VCaP (cell line): ENCODE measurements around the gene DIP2B.

Source experiments
- H3K27ac ChIP-seq: fragments of 450-650 bp; 2 replicates; pipeline ENCODE4 v1.5.1; 2017
- TF ChIP-seq, protein P1 (sequence below): fragments of 450-650 bp; conservative IDR thresholded peaks from 2 replicates; pipeline ENCODE4 v1.5.1; 2017; ENCODE audit warnings: mild to moderate bottlenecking, moderate library complexity

The DIP2B gene

DNA sequence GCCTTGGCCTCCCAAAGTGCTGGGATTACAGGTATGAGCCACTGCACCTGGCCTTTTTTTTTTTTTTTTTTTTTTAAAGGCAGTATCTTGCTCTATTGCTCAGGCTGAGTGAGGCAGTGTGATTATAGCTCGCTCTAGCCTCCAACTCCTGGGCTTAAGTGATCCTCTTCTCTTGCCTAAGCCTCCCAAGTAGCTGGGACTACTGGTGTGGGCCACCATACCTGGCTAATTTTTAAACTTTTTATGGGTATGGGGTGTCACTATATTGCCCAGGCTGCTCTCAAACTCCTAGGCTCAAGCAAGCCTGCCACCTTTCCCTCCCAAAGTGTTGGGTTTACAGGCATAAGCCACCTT, 58.6 kb downstream of the DIP2B start:
- TF ChIP-seq, protein P1, sequence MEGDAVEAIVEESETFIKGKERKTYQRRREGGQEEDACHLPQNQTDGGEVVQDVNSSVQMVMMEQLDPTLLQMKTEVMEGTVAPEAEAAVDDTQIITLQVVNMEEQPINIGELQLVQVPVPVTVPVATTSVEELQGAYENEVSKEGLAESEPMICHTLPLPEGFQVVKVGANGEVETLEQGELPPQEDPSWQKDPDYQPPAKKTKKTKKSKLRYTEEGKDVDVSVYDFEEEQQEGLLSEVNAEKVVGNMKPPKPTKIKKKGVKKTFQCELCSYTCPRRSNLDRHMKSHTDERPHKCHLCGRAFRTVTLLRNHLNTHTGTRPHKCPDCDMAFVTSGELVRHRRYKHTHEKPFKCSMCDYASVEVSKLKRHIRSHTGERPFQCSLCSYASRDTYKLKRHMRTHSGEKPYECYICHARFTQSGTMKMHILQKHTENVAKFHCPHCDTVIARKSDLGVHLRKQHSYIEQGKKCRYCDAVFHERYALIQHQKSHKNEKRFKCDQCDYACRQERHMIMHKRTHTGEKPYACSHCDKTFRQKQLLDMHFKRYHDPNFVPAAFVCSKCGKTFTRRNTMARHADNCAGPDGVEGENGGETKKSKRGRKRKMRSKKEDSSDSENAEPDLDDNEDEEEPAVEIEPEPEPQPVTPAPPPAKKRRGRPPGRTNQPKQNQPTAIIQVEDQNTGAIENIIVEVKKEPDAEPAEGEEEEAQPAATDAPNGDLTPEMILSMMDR, result no peak
- H3K27ac ChIP-seq, result no peak overlapping the region

DNA sequence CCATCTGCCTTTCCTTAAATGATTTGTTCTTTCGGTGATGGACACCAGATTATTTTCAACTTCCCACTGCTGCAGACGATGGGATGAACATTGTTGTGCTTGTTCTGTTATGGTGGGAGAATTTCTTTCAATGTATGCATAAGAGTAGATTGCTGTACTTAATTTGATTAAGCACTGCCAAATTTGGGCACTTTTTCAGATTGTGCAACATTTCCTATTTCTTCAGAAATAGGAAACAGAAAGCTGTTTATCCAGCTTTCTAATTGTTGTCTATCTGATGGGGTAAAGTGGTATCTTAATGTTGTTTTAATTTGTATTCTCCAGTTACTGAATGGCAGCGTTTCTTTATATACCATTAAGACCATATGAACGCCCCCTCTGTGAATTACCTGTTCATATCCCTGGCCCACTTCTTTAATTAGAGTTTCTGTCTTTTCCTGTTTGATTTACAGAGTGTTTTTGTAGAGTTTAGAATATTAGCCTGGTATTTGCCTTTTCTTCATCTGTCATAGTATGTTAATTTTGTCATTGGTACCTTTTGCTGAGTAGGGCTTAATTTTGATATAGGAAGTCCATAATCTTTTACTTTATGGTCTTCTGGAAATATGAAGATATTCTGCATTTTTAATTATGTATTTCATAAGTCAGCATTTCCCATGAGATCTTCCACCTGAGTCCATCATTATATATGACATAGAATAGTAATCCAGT, 59.6 kb downstream of the DIP2B start:
- H3K27ac ChIP-seq, result no peak overlapping the region
- TF ChIP-seq, protein P1, result no peak

DNA sequence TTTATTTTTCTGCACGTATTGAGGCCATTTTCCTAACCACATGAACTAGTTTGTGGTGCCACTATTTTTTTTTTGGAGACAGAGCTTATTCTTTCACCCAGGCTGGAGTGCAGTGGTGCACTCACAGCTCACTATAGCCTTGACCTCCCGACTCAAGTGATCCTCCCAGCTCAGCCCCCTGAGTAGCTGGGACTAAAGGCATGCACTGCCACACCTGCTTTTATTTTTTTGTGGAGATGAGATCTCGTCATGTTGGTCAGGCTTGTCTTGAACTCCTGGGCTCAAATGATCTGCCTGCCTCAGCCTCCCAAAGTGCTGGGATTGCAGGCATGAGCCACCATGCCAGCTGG, 60.1 kb downstream of the DIP2B start:
- TF ChIP-seq, protein P1, result no peak
- no peak overlapping the region for H3K27ac ChIP-seq

DNA sequence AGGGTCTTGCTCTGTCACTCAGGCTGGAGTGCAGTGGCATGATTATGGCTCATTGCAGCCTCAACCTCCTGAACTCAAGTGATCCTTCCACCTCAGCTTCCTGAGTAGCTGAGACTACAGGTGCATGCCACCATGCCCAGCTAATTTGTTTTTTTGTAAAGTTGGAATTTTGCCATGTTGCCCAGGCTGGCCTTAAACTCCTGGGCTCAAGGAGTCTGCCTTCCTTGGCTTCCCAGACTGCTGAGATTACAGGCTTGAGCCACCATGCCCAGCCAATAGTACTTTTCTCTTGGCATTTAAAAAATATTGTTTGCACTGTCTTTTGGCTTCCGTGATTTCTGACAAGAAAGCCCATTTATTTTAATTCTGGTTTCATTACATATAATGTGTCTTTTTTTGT, 61.3 kb downstream of the DIP2B start:
- no peak overlapping the region for H3K27ac ChIP-seq
- TF ChIP-seq, protein P1, result no peak

DNA sequence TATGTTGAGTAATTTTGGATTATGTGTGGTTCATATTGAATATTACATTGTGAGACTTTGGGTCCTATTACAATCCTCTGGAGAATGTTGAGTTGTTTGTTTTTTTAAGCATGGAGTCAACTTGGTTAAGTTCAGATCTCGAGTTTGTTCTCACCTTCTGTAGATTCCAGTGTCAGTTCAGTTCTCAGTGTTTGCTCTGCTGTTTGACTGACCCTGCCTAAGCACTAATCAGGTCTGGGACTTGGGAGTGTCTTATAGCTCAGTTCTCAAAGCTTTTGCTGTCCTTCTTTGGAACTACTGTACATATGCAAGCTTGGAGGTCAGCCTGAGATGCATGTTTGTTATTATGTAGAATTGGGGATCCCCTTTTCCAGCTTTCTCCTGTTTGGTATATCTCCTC, 63.1 kb downstream of the DIP2B start:
- TF ChIP-seq, protein P1, result no peak
- H3K27ac ChIP-seq, result peak overlapping the region; percentile 45

DNA sequence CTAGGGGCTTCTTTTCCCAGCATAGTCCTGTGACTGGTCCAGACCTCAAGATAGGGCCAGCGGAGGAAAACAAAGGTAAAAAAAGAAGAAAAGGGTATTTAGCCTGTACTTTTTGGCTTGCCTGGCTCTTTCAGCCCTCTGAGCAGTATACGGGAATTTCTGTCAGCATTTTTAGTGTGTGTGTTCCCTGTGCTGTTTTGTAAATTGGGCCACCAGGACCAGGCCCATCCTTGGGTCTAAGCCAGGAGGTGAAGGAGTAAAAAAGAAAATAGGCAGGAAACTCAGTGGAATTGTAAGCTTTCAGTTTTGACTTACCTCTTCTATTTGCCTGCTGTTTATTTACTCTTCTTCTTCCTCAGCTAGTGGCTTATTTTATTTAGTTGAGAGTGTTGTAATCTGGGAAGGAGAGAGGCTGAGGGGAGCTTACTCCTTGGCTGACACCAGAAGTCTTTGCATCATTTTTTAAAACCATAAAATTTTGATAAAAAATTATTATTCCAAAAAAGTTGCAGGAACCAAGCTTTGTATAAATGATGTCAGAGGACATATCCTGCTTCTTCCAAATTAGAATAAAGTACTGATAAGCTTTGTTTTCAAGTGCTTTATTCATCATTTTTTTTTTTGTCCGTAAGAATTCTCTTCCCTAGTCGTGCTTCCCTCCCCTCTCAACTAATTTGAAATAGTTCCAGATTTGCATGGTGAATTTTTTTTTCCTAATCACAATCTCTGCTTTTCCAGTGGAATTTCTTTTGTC, 63.7 kb downstream of the DIP2B start:
- H3K27ac ChIP-seq, result peak overlapping the region; percentile 45

DNA sequence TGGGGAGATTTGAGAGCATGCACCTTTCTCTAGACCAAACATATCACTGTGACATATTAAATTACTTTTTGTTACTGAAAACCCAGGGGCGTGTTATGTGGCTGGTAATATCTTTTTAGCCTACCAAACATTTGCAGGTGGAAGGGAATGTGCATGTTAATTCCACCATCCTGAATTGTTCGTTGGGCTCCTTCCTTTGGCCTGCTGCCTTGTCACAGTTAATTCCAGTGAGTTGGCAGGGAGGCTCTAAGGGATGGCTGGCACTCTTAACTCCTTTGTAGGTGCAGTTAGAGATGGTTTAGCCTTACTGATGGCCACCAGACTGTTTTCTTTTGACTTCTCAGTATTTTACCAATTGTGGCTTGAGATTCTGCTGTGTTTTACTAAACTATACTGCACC, 64.5 kb downstream of the DIP2B start:
- peak overlapping the region; percentile 45 for H3K27ac ChIP-seq
- TF ChIP-seq, protein P1, result no peak

More for the DNA sequence above, 63.7 kb downstream of the DIP2B start:
- TF ChIP-seq, protein P1, result no peak
